ENCODE data around the gene DOCK2. TPM values are rescaled to one million over a fixed set of nuclear protein-coding genes. Genes with fewer than 3 reads are reported as not detected.

Gene DOCK2
- polyA plus RNA-seq, 1 donor (not counting 4 experiments of a cell fraction or from before 2014, with no cell fraction given), result 0.21 TPM

- Histone ChIP-seq H3K9ac (ENCODE audit: control insufficient read depth, extremely low read depth, insufficient read depth, low read length) (no peak overlapping the region), H3K27ac (ENCODE audit: control insufficient read depth, insufficient read depth, low read length) (no peak overlapping the region), H3K4me3 (ENCODE audit: control insufficient read depth in 2 of 3, extremely low read depth in 1 of 3, insufficient read depth in 2 of 3, low read depth in 1 of 3, low read length in 3 of 3) (no peak overlapping the region), H3K27me3 (ENCODE audit: control insufficient read depth, extremely low read depth, insufficient read depth, low read length) (no peaks in the 10 kb centered on the region), H3K79me2 (ENCODE audit: control insufficient read depth, insufficient read depth, low read length) (no peaks in the 10 kb centered on the region), H2AFZ (ENCODE audit: control insufficient read depth, low read length) (no peak overlapping the region), H3K4me1 (ENCODE audit: control insufficient read depth, extremely low read depth, insufficient read depth, low read length) (peaks cover 8% of the 10 kb centered on the region), H3K4me2 (ENCODE audit: control insufficient read depth, extremely low read depth, insufficient read depth, low read depth, low read length) (no peak overlapping the region), H3K36me3 (ENCODE audit: control insufficient read depth in 2 of 2, extremely low read depth in 1 of 2, insufficient read depth in 2 of 2, low read length in 2 of 2) (no peaks in the 10 kb centered on the region), H3K9me1 (ENCODE audit: control insufficient read depth, extremely low read depth, insufficient read depth, low read length) (no peaks in the 10 kb centered on the region), H3K9me3 (ENCODE audit: control insufficient read depth, low read depth, low read length) (no peaks in the 10 kb centered on the region), H4K20me1 (ENCODE audit: control insufficient read depth, extremely low read depth, insufficient read depth, low read length) (no peaks in the 10 kb centered on the region)
- FAIRE-seq (no peak), DNase-seq (ENCODE audit: low read depth, low spot score) (no peak)
- dilution Hi-C loops (cut with MboI; ENCODE audit: extremely low pct_ligation_motif_present, low sequenced_read_pairs), result no loop called here
- TF ChIP-seq EZH2 (IDR thresholded peaks at IDR 0.05; ENCODE audit: low read length), result no peak
- TF ChIP-seq CTCF (optimal IDR thresholded peaks at IDR 0.05 in 1 of 3, IDR thresholded peaks at IDR 0.05 in 1 of 3, conservative IDR thresholded peaks at IDR 0.05 in 1 of 3; ENCODE audit: extremely low read depth in 1 of 3, insufficient read depth in 2 of 3, low read length in 3 of 3), result no peak
Measured at GRCh38 chr5:169945831-169946261, 308.8 kb downstream of the DOCK2 start.

GRCh38 chr5:169946743-169947295, 309.7 kb downstream of the DOCK2 start:
- no peak overlapping the region for H3K27ac ChIP-seq (ENCODE audit: control insufficient read depth, insufficient read depth, low read length)

More at GRCh38 chr5:169946743-169947295, 309.7 kb downstream of the DOCK2 start:
- H4K20me1 ChIP-seq (ENCODE audit: control insufficient read depth, extremely low read depth, insufficient read depth, low read length), result no peaks in the 10 kb centered on the region
- H2AFZ ChIP-seq (ENCODE audit: control insufficient read depth, low read length), result no peak overlapping the region
- no peaks in the 10 kb centered on the region for H3K9me3 ChIP-seq (ENCODE audit: control insufficient read depth, low read depth, low read length)
- dilution Hi-C loops (cut with MboI; ENCODE audit: extremely low pct_ligation_motif_present, low sequenced_read_pairs), result no loop called here
- H3K79me2 ChIP-seq (ENCODE audit: control insufficient read depth, insufficient read depth, low read length), result no peaks in the 10 kb centered on the region
- FAIRE-seq (no peak), DNase-seq (ENCODE audit: low read depth, low spot score) (no peak)
- no peaks in the 10 kb centered on the region for H3K36me3 ChIP-seq (ENCODE audit: control insufficient read depth in 2 of 2, extremely low read depth in 1 of 2, insufficient read depth in 2 of 2, low read length in 2 of 2)
- H3K4me3 ChIP-seq (ENCODE audit: control insufficient read depth in 2 of 3, extremely low read depth in 1 of 3, insufficient read depth in 2 of 3, low read depth in 1 of 3, low read length in 3 of 3), result no peak overlapping the region
- no peak overlapping the region for H3K9ac ChIP-seq (ENCODE audit: control insufficient read depth, extremely low read depth, insufficient read depth, low read length)
- no peaks in the 10 kb centered on the region for H3K27me3 ChIP-seq (ENCODE audit: control insufficient read depth, extremely low read depth, insufficient read depth, low read length)
- H3K4me2 ChIP-seq (ENCODE audit: control insufficient read depth, extremely low read depth, insufficient read depth, low read depth, low read length), result no peak overlapping the region
- no peaks in the 10 kb centered on the region for H3K9me1 ChIP-seq (ENCODE audit: control insufficient read depth, extremely low read depth, insufficient read depth, low read length)
- peaks cover 8% of the 10 kb centered on the region for H3K4me1 ChIP-seq (ENCODE audit: control insufficient read depth, extremely low read depth, insufficient read depth, low read length)
- no peak for TF ChIP-seq CTCF (optimal IDR thresholded peaks at IDR 0.05 in 1 of 3, IDR thresholded peaks at IDR 0.05 in 1 of 3, conservative IDR thresholded peaks at IDR 0.05 in 1 of 3; ENCODE audit: extremely low read depth in 1 of 3, insufficient read depth in 2 of 3, low read length in 3 of 3)
- TF ChIP-seq EZH2 (IDR thresholded peaks at IDR 0.05; ENCODE audit: low read length), result no peak

All from keratinocyte (primary cell).